HG03432 (cell line): Measurements from ENCODE around the gene AP2A2.

Experiments used
- ATAC-seq: cut with Tn5 transposase; IDR thresholded peaks from one replicate; pipeline ENCODE4 v1.9.1; 2021; ENCODE audit warnings: mild to moderate bottlenecking, moderate library complexity; ENCODE audit not compliant: unreplicated experiment

Gene AP2A2

DNA sequence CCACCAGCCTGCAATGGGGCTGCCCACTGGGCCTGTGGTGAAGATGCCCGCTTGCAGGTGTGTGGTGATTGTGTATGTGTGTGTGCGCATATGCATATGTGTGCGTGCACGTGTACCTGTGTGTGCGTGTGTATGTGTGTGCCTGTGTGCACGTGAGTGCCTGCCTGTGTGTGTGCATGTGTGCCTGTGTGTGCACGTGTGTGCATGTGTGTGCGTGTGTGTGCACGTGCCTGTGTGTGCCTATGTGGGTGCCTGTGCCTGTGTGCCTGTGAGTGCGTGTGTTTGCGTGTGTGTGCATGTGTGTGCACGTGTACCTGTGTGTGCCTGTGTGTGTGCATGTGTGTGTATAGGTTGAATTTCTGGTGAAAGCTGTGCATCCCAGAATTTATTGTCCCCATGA, 113.3 kb downstream of the AP2A2 start:
- ATAC-seq, result no peak

DNA sequence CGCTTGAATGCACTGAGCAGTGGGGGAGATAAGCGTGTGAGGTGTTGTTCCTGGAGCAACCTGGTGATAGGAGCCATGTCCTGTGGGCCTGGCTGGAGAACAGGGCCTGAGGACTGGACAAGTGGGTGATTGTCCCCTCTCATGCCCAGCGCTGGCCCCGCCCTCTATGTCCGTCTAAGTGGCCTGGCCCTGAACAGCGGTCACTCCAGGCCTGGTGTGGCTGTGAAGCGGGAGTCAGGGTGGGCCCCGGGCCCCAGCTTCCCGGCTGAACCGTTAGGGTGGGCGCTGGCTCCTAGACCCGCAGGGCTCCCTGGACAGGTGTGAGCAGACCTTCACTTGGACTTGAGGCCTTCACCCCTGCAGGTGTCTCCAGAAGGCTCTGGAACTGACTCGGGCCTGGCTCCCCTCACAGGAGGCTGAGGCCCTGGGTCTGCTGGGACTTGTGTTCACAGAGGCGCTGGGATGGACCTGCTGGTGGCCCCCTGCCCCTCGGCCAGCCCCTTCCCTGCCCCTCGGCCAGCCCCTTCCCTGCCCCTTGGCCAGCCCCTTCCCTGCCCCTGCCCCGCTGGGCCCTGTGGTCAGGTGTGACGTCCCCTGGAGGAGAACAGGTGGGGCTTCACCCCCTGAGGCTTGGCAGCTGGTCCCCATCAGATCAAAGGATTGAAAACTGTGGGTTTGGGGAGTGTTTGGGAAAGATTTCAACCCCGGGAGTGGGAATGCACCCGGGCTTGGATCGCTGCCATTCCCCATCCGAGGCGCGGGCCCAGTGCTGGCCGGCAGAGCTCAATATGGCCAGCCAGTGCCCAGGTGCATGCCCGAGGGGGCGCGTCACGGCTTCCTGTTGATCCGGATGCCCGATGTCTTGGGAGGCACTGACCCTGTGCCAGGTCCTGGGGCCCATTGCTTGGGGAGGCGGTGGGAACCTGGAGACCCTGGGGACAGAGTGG, 114.1 kb downstream of the AP2A2 start:
- ATAC-seq, result no peak

DNA sequence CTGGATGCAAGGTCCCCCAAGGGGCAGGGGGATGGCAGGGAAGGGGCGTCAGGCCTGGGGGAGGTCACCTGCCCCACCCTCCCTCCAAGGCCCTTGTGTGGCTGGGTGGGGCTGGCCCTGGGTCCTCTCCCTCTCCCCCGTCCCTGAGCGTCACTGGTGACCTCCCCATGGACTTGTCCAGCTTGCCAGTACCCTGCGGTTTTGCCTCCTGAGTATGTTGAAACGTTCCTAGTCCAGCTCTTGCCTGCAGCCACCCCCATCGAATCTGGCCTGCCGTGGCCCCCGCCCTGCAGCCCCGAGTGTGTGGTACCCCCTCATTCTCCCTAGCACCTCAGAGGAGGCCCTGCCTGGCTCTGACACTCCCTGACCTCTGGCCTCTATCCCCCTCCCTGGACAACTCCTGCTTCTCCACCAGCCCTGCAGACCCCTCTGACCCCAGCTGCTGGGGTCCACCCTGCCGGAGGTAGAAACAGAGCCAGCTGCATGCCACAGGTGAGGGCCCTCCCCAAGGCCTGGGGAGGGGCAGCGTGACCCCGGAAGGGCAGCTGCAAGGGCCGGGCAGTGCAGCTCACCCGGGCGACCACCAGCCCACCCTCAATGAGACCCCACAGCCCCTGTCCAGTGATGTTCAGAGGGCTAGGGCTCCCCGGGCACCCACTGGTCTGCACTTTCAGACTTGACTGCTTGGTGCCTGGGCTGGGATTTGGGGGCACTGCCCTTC, 114.9 kb downstream of the AP2A2 start:
- ATAC-seq, result no peak

DNA sequence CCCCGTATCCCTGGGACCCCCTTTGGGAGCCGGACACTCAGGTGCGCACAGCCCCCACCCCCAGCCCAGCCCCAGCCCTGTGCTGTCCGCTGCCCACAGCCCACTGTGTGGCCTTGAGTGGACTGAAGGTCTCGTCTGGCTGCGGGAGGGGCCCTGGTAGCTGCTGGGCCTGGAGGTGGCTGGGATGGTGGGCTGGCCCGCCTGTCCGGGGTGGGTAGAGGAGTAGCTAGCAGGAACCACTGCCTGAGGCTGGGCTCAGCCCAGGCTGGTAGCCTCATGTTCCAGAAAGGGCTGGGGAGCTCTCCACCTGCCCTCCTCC, 115.4 kb downstream of the AP2A2 start:
- no peak for ATAC-seq

DNA sequence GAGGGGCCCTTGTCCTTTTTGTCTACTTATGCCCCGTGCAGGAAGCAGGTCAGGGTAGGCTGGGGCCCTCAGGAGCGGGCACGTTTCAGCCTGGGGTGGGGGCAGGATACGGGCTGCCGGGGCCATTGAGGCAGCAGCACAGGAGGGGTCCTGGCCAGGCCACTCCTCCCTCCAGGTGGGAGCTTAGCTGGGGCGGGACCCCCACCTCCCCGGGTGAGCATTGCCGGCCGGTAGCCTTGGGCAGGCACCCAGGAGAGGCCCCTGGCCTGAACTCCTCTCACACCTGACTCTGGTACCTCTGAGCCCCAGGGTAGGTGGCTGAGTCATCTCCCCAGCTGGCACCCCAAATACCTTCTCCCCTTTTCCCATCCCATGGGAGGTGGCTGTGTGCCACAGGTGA, 115.8 kb downstream of the AP2A2 start:
- no peak for ATAC-seq

DNA sequence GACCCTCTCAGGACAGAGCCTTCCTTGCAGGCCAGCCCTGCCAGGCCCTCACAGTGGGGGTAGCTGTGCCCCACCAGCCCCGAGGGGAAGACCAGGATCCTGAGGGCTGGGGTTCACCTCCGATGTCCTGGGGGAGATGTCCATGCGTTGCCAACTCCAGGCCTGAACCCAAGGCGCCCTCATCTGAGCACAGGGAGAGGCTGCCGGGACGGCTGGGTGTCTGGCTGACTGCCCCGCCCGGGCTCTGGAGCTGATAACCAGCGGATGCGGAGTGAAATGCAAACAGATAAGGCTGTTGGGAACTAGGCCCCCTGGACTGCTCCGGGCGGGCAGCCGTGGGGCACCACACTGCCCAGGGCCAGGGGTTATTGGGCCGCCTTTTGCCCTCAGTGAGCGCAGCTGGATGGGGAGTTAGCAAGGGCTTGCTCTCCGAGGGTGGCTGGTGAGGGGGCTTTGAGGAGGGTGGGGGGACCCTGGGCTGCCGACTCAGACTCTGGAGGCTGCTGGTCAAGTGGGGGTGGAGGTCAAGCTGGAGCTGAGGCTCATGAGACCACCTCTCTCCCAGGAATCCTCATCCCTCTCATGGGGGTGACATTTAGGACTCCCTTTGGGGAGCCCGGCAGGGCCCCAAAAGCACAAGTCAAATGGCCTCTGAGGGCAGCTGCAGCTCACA, 116.4 kb downstream of the AP2A2 start:
- no peak for ATAC-seq

DNA sequence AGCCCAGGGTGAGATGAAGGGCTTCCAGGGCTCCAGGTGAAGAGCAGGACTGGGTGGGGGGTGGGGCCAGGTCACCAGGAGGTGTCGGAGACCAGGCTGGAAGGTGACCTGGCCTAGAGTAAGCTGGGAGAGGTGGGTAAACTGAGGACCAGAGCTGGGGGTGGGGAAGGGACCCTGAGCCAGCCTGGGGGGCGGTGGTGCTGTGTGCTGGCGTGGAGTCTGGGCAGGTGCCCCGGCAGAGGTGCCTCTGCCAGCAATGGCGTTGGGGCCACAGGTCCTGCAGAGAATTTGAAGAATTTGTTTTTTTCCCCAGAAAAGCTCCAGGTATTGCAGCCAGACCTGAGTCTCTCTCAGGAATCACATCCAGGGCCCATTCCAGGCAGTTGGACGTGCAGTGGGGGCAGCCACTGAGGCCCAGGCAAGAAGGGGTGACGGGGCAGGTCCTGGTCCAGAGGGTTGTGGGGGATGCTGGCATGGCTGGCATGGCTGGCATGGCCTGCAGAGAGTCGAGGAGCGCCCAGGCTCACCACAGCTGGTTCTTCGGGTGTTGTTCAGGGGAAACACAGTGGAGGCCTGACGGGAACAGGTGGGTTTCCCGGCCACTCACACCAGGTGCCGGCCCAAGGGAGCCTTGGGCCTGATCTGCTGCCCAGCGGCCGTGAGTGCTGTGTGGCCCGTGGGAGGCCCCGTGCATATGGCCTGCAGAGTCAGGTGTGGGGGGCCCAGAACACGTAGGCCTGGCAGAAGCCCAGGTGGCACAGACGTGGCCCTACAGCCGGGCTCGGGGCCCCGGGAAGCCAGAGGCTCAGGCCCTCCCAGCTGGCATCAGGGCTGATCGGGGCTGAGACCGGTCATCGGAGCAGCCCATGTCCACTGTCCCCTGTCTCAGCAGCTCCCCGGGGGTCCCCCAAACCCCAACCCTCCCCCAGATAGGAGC, 117.2 kb downstream of the AP2A2 start:
- ATAC-seq, result no peak

DNA sequence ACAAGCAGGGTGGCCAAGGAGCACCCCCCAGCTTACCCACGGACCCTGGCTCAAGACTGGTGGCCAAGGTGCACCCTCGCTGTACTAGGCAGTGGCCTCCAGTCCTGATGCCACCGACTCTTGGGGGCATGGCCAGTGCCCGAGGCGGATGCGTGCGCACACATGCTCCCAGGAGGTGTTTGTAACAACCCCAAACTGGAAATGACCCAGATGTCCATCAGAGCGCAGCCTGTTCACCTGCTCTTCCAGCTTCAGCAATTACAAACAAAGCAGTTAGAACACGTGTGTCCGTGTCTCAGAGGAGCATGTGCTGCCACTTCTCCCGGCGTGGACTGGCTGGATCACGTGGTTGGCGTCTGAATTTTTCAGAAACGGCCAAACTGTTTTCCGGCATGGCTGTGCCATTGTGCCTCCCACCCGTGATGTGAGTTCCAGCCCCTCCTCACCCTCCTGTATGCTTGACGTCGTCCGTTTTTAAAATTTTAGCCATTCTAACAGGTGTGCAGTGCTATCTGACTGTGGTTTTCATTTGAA, 118.0 kb downstream of the AP2A2 start:
- ATAC-seq, result no peak

DNA sequence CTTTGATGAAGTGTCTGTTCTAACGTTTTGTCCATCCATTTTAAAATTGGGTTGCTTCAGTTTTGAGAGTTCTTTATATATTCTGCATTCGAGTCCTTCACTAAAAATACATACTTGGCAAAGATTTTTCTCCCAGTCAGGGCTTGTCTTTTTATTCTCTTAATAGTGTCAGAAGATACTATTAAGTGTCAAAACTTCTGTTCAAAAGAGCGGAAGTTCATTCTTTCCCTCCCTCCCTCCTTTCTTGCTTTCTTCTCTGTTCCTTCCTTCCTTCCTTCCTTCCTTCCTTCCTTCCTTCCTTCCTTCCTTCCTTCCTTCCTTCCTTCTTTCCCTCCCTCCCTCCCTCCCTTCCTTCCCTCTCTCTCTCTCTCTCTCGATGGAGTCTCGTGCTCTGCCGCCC, 118.5 kb downstream of the AP2A2 start:
- ATAC-seq, result no peak

DNA sequence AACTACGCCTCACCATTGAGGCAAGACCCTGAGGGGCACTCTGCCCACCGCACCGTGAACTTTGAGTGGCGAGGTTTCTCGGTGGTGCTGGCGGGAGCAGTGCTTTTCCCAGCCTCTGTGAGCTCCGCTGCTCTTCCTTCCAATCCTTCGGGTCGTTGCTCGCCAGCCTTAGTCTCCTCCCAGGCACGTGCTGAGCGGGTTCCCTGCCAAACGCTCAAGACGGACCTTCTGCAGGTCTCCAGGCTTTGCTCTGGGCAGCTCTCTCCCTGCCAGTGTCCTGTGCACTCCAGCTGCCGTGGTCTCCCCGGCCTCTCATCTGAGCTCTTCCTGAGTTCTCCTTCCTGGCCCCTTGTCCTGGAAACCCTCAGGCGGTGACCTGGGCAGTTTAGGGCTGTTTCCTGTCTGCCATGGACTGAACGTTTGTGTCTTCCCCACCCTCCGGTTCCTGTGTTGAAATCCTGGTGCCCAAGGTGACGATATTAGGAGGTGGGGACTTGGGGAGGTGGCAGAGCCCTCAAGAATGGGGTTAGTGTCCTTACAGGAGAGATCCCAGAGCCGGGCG, 122.0 kb downstream of the AP2A2 start:
- no peak for ATAC-seq

DNA sequence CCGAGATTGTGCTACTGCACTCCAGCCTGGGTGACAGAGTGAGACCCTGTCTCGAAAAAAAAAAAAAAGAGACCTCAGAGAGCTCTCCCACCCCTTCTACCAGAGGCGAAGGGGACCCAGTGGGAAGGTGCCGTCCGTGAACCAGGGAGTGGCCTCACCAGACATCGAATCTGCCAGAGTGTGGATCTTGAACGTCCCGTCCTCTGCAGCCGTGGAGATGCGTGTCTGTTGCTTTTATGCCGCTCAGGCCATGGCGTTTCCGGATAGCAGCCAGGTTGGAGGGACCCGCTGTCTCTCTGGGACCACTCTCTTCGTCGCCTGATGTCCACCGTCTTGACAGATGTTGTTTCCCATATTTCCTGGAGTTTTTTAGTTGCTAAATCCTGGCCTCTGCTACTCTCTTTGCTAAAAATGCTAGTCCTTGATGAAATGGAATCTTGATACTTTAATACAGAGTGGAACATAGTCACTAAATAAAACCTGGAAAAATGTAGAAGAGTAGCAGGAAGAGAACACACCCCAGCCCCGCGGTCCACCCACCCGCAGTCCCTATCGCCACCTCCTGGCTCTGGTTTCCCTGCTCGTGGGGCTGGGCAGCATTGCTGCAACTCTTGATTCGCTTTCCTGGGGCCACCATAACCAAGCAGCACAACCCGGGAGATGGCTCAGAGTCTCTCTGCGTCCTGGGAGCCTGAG, 122.9 kb downstream of the AP2A2 start:
- no peak for ATAC-seq

DNA sequence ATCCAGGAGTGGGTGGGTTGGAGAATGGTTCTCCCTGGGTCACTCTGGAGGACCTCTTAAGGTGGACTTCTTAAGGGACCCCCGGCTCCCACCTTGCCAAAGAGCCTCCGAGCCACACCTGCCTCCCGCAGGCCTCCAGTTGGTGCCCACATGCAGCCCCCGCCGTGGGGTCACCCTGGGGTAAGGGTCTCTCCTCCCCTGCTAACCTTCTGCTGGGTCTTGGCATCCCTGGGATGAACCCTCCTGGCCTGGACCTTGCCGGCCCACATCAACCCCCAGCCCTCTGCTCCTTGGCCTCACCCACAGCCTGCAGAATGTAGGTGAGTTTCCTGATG, 123.4 kb downstream of the AP2A2 start:
- ATAC-seq, result no peak

DNA sequence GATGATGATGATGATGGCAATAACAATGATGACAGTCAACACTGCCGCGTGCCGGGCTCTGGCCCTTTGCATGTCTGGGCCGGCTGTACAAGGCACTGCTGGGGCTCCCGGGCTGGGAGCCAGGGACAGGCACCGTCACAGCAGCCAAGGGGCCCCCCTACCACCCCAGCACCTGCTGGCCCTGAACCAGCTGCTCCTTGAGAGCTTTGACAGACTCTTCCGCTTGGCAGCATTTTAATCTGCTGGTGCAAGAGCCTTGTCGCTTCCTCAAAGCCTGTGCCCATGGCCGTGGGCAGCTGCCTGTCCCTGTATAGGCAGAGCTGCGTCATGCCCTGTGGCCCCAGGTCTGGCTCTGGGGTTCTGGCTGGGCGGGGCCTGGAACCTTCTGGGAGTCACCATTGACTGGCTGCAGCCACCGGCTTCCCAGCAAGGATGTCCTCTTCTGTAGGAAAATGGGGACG, 123.8 kb downstream of the AP2A2 start:
- no peak for ATAC-seq

DNA sequence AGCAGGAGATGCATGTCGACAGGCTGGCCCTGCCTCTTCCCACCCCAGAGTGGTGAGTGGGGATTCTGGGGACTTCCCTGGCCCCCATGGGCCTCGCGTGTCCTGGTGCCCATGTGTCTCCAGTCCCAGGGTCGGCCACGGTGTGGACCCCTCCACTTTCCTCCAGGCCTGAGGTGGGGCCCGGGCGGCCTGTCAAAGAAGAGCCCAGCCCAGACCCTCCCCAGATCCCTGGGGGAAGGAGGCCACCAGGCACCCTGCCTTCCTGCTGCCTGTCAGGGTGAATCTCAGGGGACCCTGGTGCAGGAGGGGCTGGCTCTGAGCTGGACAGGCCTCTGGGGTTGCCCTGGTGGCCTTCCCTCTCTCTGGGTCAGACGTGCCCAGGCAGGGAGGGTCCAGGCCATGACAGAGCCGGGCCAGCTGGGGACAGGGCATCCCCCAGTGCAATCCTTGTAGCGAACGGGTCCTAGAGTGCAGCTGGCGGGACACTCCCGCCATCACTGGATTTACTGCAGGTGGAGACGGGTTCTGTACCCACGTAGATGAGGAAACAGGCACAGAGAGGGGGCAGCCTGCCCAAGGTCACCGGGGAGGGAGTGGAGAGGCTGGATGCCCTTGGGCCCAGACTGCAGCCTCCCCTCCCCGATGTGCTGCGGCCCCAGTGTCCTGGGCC, 124.4 kb downstream of the AP2A2 start:
- ATAC-seq, result no peak

DNA sequence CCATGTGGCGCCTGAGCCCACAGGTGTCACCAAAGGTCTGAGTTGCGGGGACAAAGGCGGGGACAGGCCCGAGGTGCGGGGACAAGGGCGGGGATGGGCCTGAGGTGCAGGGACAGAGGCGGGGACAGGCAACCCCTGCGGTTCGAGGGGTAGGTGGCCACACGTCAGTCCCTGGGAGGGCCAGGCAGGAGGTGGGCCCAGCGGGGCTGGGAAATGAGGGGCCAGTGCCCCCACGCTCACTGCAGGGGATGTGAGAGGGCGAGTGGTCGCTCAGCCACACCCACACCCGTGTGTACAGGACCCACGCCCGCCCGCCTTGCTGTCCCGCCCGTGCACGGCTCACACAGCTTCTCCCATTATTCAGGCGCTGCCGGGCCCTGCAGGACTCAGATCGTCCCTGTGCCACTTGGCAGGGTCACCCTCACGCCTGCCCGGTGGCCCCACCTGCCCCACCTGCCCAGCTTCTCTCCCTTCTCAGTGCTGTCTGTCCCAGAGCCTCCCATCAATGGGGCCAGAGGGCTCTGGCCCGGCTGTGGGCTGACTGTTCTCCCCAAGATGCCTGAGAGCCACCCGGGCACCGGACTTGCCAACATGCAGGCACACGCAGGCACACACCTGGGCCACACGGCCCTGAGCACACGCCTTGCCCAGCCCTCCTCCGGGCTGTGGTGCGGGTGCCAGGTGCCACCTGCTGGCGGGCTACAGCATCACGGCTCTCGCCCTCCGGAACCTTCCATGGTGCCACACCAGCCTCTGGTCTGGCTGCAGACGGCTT, 125.1 kb downstream of the AP2A2 start:
- no peak for ATAC-seq

DNA sequence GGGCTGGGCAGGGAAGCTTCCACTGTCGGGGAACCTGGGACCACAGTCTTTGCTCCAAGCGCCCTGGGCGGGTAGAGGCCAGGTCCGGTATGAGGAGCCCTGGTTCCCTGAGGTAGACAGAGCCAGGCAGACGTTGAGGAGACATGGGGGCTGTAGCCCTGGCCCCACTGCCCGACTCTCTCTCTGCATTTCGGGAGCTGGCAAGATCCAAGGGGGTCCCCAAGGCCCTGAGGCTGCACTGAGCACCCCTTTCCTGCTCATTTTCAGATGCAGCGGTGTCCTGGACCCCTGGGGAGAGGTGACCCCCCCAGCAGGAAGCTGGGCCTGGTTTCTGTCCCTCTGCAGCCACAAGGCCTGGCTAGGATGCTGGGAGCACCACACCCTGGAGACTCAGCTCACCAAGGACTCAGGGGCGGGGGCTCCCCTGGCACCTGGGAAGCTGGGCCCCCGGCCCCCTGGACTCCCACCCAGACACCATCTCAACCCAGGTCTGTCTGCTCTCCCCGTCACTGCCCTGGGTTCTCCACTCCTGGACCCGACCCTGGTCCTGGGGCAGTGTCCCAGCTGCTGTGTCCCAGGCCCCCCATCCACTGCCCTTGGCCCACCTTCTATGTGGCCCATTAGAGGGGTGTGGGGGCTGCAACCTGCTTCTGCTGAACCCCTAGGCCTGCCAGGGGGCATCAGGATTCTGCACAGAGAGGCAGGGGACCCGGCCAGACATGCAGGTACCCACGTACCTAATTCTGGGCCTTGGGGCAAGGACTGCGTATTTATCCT, 125.9 kb downstream of the AP2A2 start:
- ATAC-seq, result no peak
